Measurements from ENCODE around the gene EFNA1. TPM values are rescaled to one million over a fixed set of nuclear protein-coding genes. Genes with fewer than 3 reads are reported as not detected.

The EFNA1 gene
- total and polyA plus RNA-seq, 2 of the 13 experiments (the other 11 are each of a cell fraction or from before 2014, with no cell fraction given) = 81.8 to 874 TPM

DNA sequence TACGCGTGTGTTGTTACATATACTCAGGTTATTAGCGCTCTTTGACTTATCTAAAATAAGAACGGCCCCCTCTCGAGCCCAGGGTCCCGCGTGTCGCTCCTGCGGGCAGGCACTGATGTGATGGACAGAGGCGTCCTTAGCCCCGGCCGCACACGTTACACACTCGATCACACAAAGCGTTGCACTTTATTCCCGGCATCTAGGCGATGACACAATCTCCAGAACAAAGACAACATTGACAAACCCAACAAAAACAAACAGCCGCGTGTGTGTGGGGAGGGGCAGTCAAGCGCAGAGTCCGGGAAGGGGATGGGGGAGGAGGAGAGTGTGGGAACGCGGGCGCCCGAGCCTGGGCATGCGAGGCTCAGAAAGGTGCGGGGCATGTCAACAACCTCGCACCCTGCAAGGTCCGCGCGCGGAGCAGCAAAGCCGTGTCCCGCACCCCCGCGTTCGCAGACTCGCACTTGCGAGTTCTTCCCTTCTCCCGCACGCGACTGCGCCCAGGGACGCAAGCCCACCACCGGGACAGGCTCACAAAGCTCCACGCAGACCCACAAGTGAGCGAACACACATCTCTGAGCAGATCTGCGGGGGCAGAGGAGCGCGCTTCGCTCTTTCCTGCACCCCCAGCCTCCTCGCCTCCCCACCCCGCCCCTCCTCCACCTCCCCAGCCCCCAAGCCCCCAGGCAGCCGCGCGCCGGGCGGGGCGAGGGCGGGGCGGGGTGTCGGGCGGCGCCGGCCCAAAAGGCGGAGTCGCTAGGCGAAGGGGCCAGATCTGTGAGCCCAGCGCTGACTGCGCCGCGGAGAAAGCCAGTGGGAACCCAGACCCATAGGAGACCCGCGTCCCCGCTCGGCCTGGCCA, at the start of gene EFNA1 (continued):
- TF ChIP-seq, protein P1, sequence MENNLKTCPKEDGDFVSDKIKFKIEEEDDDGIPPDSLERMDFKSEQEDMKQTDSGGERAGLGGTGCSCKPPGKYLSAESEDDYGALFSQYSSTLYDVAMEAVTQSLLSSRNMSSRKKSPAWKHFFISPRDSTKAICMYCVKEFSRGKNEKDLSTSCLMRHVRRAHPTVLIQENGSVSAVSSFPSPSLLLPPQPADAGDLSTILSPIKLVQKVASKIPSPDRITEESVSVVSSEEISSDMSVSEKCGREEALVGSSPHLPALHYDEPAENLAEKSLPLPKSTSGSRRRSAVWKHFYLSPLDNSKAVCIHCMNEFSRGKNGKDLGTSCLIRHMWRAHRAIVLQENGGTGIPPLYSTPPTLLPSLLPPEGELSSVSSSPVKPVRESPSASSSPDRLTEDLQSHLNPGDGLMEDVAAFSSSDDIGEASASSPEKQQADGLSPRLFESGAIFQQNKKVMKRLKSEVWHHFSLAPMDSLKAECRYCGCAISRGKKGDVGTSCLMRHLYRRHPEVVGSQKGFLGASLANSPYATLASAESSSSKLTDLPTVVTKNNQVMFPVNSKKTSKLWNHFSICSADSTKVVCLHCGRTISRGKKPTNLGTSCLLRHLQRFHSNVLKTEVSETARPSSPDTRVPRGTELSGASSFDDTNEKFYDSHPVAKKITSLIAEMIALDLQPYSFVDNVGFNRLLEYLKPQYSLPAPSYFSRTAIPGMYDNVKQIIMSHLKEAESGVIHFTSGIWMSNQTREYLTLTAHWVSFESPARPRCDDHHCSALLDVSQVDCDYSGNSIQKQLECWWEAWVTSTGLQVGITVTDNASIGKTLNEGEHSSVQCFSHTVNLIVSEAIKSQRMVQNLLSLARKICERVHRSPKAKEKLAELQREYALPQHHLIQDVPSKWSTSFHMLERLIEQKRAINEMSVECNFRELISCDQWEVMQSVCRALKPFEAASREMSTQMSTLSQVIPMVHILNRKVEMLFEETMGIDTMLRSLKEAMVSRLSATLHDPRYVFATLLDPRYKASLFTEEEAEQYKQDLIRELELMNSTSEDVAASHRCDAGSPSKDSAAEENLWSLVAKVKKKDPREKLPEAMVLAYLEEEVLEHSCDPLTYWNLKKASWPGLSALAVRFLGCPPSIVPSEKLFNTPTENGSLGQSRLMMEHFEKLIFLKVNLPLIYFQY (CRISPR knock-in tag; IDR thresholded peaks at IDR 0.05; ENCODE audit: borderline replicate concordance) = peak; percentile 59; the same call in 1 of the 2 replicates
- TF ChIP-seq, protein P2, sequence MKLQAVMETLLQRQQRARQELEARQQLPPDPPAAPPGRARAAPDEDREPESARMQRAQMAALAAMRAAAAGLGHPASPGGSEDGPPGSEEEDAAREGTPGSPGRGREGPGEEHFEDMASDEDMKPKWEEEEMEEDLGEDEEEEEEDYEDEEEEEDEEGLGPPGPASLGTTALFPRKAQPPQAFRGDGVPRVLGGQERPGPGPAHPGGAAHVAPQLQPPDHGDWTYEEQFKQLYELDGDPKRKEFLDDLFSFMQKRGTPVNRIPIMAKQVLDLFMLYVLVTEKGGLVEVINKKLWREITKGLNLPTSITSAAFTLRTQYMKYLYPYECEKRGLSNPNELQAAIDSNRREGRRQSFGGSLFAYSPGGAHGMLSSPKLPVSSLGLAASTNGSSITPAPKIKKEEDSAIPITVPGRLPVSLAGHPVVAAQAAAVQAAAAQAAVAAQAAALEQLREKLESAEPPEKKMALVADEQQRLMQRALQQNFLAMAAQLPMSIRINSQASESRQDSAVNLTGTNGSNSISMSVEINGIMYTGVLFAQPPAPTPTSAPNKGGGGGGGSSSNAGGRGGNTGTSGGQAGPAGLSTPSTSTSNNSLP (IDR thresholded peaks at IDR 0.05; ENCODE audit: low read depth, low read length) = peak; percentile 87
- peak; percentile 88 for TF ChIP-seq MIER3 (CRISPR knock-in tag; IDR thresholded peaks at IDR 0.05; ENCODE audit: borderline replicate concordance)
- peak; percentile 90 for TF ChIP-seq TAF1 (CRISPR knock-in tag; IDR thresholded peaks at IDR 0.05)
- TF ChIP-seq, protein P3, sequence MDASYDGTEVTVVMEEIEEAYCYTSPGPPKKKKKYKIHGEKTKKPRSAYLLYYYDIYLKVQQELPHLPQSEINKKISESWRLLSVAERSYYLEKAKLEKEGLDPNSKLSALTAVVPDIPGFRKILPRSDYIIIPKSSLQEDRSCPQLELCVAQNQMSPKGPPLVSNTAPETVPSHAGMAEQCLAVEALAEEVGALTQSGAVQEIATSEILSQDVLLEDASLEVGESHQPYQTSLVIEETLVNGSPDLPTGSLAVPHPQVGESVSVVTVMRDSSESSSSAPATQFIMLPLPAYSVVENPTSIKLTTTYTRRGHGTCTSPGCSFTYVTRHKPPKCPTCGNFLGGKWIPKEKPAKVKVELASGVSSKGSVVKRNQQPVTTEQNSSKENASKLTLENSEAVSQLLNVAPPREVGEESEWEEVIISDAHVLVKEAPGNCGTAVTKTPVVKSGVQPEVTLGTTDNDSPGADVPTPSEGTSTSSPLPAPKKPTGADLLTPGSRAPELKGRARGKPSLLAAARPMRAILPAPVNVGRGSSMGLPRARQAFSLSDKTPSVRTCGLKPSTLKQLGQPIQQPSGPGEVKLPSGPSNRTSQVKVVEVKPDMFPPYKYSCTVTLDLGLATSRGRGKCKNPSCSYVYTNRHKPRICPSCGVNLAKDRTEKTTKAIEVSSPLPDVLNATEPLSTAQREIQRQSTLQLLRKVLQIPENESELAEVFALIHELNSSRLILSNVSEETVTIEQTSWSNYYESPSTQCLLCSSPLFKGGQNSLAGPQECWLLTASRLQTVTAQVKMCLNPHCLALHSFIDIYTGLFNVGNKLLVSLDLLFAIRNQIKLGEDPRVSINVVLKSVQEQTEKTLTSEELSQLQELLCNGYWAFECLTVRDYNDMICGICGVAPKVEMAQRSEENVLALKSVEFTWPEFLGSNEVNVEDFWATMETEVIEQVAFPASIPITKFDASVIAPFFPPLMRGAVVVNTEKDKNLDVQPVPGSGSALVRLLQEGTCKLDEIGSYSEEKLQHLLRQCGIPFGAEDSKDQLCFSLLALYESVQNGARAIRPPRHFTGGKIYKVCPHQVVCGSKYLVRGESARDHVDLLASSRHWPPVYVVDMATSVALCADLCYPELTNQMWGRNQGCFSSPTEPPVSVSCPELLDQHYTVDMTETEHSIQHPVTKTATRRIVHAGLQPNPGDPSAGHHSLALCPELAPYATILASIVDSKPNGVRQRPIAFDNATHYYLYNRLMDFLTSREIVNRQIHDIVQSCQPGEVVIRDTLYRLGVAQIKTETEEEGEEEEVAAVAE (CRISPR knock-in tag; IDR thresholded peaks at IDR 0.05; ENCODE audit: borderline replicate concordance) = peak; percentile 88; the same call in 1 of the 2 replicates
- peak; percentile 95 for TF ChIP-seq HMG20B (CRISPR knock-in tag; conservative IDR thresholded peaks at IDR 0.05)
- 0 out of 2 replicates have a peak, but pooled peaks have one; percentile 37 for TF ChIP-seq ZNF235 (CRISPR knock-in tag; IDR thresholded peaks at IDR 0.05; ENCODE audit: borderline replicate concordance)
- TF ChIP-seq CREB1 (IDR thresholded peaks at IDR 0.05) = peak; percentile 79
- TF ChIP-seq CREB1 (CRISPR knock-in tag; IDR thresholded peaks at IDR 0.05) = no peak
- 0 out of 2 replicates have a peak, but pooled peaks have one; percentile 18 for TF ChIP-seq SALL2 (CRISPR knock-in tag; IDR thresholded peaks at IDR 0.05)
- TF ChIP-seq ZNF292 (CRISPR knock-in tag; IDR thresholded peaks at IDR 0.05; ENCODE audit: borderline replicate concordance, low read depth) = no peak
- TF ChIP-seq, protein P4, sequence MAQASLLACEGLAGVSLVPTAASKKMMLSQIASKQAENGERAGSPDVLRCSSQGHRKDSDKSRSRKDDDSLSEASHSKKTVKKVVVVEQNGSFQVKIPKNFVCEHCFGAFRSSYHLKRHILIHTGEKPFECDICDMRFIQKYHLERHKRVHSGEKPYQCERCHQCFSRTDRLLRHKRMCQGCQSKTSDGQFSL (CRISPR knock-in tag; IDR thresholded peaks at IDR 0.05) = peak; percentile 92
- no peak for TF ChIP-seq ATM (IDR thresholded peaks at IDR 0.05; ENCODE audit: borderline replicate concordance)
- TF ChIP-seq ZNF430 (CRISPR knock-in tag; IDR thresholded peaks at IDR 0.05) = no peak; the same call in 1 of the 2 replicates
- peak; percentile 89; the same call in 1 of the 2 replicates for TF ChIP-seq JDP2 (CRISPR knock-in tag; IDR thresholded peaks at IDR 0.05; ENCODE audit: borderline replicate concordance)
- peak; percentile 91 for TF ChIP-seq RXRA (CRISPR knock-in tag; IDR thresholded peaks at IDR 0.05)
- TF ChIP-seq NFE2L2 (IDR thresholded peaks at IDR 0.05; ENCODE audit: low read length) = no peak
- peak; percentile 68 for TF ChIP-seq REPIN1 (CRISPR knock-in tag; IDR thresholded peaks at IDR 0.05; ENCODE audit: borderline replicate concordance, low read depth)
- peak; percentile 91 for TF ChIP-seq TBX2 (CRISPR knock-in tag; IDR thresholded peaks at IDR 0.05; ENCODE audit: borderline replicate concordance)

Measured in HepG2 (cell line).